Loucy (cell line): ENCODE data around the gene EFNA4.

ENCODE experiments used
- EZH2phosphoT487 ChIP-seq: fragments of 200-600 bp; IDR thresholded peaks from 2 replicates; pipeline ENCODE4 v1.6.1; 2018; ENCODE audit warnings: antibody characterized with exemption, mild to moderate bottlenecking, moderate library complexity, borderline replicate concordance
- TF ChIP-seq, protein P1 (sequence below): fragments of 200-600 bp; sonication (generic); conservative IDR thresholded peaks from 2 replicates; pipeline ENCODE4 v1.5.1; 2014; ENCODE audit warnings: mild to moderate bottlenecking, antibody characterized with exemption, low read length

DNA sequence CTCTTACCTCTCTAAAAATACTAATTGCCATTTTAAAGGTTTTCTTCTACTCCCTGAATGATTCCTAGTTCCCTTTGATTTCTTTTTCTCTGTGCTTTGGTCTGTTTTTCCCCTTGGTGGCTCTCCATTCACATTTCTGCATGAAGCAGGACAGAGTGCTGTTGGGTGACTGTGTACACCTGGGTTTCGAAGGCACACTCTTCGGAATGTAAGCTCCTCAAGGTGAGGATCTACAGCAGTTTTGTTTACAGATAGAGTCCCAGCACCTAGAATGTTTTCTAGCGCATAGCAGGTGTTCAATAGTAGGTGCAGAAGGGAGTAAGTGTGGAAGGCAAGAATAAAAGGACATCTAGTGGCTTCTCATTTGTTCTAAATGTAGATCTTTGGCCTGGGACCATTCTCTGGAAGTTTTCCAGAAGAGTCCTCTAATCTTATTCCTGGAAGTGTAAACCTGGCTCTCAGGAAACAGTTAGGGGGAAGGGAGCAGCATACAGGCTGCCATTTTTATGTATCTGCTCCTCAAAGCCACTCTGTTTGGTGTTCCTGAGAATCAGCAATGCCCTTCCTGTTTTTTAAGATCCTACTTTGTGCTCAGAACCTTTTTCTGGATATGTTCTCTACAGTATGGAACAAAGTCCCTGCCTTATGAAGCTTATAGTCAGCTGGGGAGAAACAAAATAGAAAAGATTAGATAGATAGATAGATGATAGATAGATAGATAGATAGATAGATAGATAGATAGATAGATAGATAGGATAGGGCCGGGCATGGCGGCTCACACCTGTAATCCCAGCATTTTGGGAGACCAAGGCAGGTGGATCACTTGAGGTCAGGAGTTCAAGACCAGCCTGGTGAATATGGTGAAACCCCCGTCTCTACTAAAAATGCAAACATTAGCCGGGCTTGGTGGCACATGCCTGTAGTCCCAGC is 41.3 kb downstream of the EFNA4 start:
- TF ChIP-seq, protein P1, sequence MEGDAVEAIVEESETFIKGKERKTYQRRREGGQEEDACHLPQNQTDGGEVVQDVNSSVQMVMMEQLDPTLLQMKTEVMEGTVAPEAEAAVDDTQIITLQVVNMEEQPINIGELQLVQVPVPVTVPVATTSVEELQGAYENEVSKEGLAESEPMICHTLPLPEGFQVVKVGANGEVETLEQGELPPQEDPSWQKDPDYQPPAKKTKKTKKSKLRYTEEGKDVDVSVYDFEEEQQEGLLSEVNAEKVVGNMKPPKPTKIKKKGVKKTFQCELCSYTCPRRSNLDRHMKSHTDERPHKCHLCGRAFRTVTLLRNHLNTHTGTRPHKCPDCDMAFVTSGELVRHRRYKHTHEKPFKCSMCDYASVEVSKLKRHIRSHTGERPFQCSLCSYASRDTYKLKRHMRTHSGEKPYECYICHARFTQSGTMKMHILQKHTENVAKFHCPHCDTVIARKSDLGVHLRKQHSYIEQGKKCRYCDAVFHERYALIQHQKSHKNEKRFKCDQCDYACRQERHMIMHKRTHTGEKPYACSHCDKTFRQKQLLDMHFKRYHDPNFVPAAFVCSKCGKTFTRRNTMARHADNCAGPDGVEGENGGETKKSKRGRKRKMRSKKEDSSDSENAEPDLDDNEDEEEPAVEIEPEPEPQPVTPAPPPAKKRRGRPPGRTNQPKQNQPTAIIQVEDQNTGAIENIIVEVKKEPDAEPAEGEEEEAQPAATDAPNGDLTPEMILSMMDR = no peak
- no peak for TF ChIP-seq EZH2phosphoT487
